IMR-90 (cell line): Measurements from ENCODE around the gene SCTR.

ENCODE experiments used
- BHLHE40 ChIP-seq: fragments of 150-350 bp; IDR thresholded peaks from 2 replicates; pipeline ENCODE4 v1.6.1; 2016; ENCODE audit warnings: mild to moderate bottlenecking, low read depth, low read length
- CEBPB ChIP-seq: IDR thresholded peaks from 2 replicates; pipeline ENCODE4 v1.6.1; 2012; ENCODE audit warnings: low read depth, low read length, improper control_type of control experiment
- FOS ChIP-seq: fragments of 150-350 bp; IDR thresholded peaks from 2 replicates; pipeline ENCODE4 v1.6.1; 2016; ENCODE audit warnings: low read depth, low read length
- MXI1 ChIP-seq: IDR thresholded peaks from 2 replicates; pipeline ENCODE4 v1.6.1; 2012; ENCODE audit warnings: low read depth, mild to moderate bottlenecking, low read length, moderate library complexity, borderline replicate concordance
- POLR2A ChIP-seq: IDR thresholded peaks from 2 replicates; pipeline ENCODE4 v1.6.1; 2012; ENCODE audit warnings: mild to moderate bottlenecking, low read depth, low read length
- RFX5 ChIP-seq: IDR thresholded peaks from 2 replicates; pipeline ENCODE4 v1.8.0; 2012; ENCODE audit warnings: low read depth, mild to moderate bottlenecking, low read length, moderate library complexity
- TF ChIP-seq, protein P1 (sequence below): conservative IDR thresholded peaks from 2 replicates; pipeline ENCODE4 v1.5.1; 2012; ENCODE audit warnings: mild to moderate bottlenecking, low read depth, low read length, improper control_type of control experiment
- TF ChIP-seq, protein P2 (sequence below): fragments of 150-350 bp; IDR thresholded peaks from 2 replicates; pipeline ENCODE4 v1.6.1; 2016; ENCODE audit warnings: low read depth, mild to moderate bottlenecking, low read length, moderate library complexity, borderline replicate concordance

DNA sequence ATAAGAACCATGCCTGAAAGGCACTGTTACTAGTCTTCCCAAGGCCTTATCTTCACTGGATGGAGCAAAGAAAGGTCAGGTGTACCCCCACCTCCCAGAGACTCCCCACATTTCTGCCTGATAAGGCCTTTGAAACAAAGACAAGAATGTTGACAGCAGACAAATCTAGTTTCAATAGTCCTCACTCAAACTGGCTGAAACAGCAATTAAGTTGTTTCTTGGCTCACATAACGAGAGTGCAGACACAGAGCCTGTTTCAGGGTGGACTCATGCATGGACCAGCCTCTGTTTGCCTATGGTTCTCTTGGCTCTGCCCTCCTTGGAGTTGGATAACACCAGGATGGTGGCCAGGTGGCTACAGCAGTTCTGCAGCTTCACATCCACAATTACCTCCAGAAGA lies 12.4 kb upstream of the SCTR start:
- TF ChIP-seq FOS (no peak), RFX5 (no peak), MXI1 (no peak), BHLHE40 (no peak), CEBPB (no peak), POLR2A (no peak)
- TF ChIP-seq, protein P1, sequence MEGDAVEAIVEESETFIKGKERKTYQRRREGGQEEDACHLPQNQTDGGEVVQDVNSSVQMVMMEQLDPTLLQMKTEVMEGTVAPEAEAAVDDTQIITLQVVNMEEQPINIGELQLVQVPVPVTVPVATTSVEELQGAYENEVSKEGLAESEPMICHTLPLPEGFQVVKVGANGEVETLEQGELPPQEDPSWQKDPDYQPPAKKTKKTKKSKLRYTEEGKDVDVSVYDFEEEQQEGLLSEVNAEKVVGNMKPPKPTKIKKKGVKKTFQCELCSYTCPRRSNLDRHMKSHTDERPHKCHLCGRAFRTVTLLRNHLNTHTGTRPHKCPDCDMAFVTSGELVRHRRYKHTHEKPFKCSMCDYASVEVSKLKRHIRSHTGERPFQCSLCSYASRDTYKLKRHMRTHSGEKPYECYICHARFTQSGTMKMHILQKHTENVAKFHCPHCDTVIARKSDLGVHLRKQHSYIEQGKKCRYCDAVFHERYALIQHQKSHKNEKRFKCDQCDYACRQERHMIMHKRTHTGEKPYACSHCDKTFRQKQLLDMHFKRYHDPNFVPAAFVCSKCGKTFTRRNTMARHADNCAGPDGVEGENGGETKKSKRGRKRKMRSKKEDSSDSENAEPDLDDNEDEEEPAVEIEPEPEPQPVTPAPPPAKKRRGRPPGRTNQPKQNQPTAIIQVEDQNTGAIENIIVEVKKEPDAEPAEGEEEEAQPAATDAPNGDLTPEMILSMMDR, result no peak
- TF ChIP-seq, protein P2, sequence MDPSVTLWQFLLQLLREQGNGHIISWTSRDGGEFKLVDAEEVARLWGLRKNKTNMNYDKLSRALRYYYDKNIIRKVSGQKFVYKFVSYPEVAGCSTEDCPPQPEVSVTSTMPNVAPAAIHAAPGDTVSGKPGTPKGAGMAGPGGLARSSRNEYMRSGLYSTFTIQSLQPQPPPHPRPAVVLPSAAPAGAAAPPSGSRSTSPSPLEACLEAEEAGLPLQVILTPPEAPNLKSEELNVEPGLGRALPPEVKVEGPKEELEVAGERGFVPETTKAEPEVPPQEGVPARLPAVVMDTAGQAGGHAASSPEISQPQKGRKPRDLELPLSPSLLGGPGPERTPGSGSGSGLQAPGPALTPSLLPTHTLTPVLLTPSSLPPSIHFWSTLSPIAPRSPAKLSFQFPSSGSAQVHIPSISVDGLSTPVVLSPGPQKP, result no peak
